Endothelial cell of umbilical vein (primary cell): ENCODE measurements around the gene IGFBP2. TPM values are rescaled to one million over a fixed set of nuclear protein-coding genes. Genes with fewer than 3 reads are reported as not detected.

Source experiments
- BruUV-seq: library from RNA; stranded (reverse); fragments of 400-500 nt; replicated peaks from 2 replicates; lab custom pipeline; 2021; lab: Mats Ljungman, UMichigan
- CTCF ChIA-PET: fragments of 300-600, 350-600 bp; sonication (Branson Sonifier 250); formaldehyde crosslinking; loops from one replicate; lab custom pipeline; 2021; ENCODE audit warnings: antibody characterized with exemption, inconsistent platforms; lab: Charles Lee
- POLR2A ChIA-PET: fragments of 300-600, 350-600 bp; sonication (Branson Sonifier 250); formaldehyde crosslinking; loops from one replicate; lab custom pipeline; 2021; ENCODE audit warnings: antibody characterized with exemption, inconsistent platforms; lab: Charles Lee
- DNase-seq: peaks from one replicate; pipeline ENCODE4 v3.0.0-alpha.2; 2011; ENCODE audit warnings: low read depth, low spot score
- FAIRE-seq: peaks from 2 replicates; lab custom pipeline; 2011; peaks lifted over from hg19 to GRCh38; lab: Jason Lieb, UNC
- H2AFZ ChIP-seq: 2 replicates; pipeline ENCODE4 v1.6.0; 2012; ENCODE audit warnings: low read depth, low read length, control low read depth, inconsistent platforms
- H3K27ac ChIP-seq: 2 replicates; pipeline ENCODE4 v1.5.1; 2011; ENCODE audit warnings: low read depth, mild to moderate bottlenecking, control low read depth, low read length, moderate library complexity; ENCODE audit not compliant: insufficient read depth
- H3K27me3 ChIP-seq, 2 experiments: 2 replicates each; pipeline versions ENCODE4 v1.6.0 to v1.6.1; 2011; ENCODE audit warnings: low read length in 2 of 2, mixed read lengths in 1 of 2; ENCODE audit not compliant: control insufficient read depth in 2 of 2, insufficient read depth in 2 of 2
- H3K36me3 ChIP-seq, 2 experiments: 2 replicates in 1 of 2; 3 replicates in 1 of 2; pipeline ENCODE4 v1.5.1; 2011; ENCODE audit warnings: low read length in 2 of 2, mild to moderate bottlenecking in 1 of 2, moderate library complexity in 1 of 2; ENCODE audit not compliant: control insufficient read depth in 2 of 2, insufficient read depth in 2 of 2; ENCODE audit errors: extremely low read depth in 1 of 2
- H3K4me1 ChIP-seq: 3 replicates; pipeline ENCODE4 v1.5.1; 2011; ENCODE audit warnings: mild to moderate bottlenecking, low read length; ENCODE audit not compliant: control insufficient read depth, insufficient read depth; ENCODE audit errors: extremely low read depth
- H3K4me2 ChIP-seq: 2 replicates; pipeline ENCODE4 v1.6.1; 2011; ENCODE audit warnings: low read length, control low read depth, mixed read lengths; ENCODE audit not compliant: insufficient read depth
- H3K4me3 ChIP-seq, 3 experiments: fragments of 200-600 bp in 1 of 3; sonication (generic), shearing (Covaris generic) in 1 of 3; replicated peaks in 1 of 3; 2 replicates each; pipeline ENCODE4 v1.5.1; 2011 to 2016; ENCODE audit warnings: control low read depth in 3 of 3, low read length in 3 of 3, mild to moderate bottlenecking in 2 of 3, inconsistent platforms in 1 of 3, low read depth in 1 of 3, moderate library complexity in 1 of 3; ENCODE audit not compliant: insufficient read depth in 1 of 3
- H3K79me2 ChIP-seq: 2 replicates; pipeline ENCODE4 v1.6.0; 2012; ENCODE audit warnings: low read length, inconsistent platforms; ENCODE audit not compliant: control insufficient read depth, insufficient read depth
- H3K9ac ChIP-seq: replicated peaks from 2 replicates; pipeline ENCODE3; 2011; ENCODE audit warnings: low read length, control low read depth; ENCODE audit not compliant: insufficient read depth; ENCODE audit errors: extremely low read depth
- H3K9me1 ChIP-seq: replicated peaks from 3 replicates; pipeline ENCODE4 v1.6.0; 2011; ENCODE audit warnings: mild to moderate bottlenecking, low read length; ENCODE audit not compliant: control insufficient read depth, insufficient read depth; ENCODE audit errors: extremely low read depth
- H3K9me3 ChIP-seq: replicated peaks from 2 replicates; pipeline ENCODE4 v1.5.1; 2012; ENCODE audit warnings: low read length, inconsistent platforms; ENCODE audit not compliant: control insufficient read depth, insufficient read depth
- H4K20me1 ChIP-seq: replicated peaks from 2 replicates; pipeline ENCODE3; 2011; ENCODE audit warnings: mild to moderate bottlenecking, low read length; ENCODE audit not compliant: control insufficient read depth, insufficient read depth; ENCODE audit errors: extremely low read depth
- CTCF ChIP-seq, 2 donors: IDR thresholded peaks; 1 replicate in 1 of 2; 2 replicates in 1 of 2; pipeline ENCODE4 v1.5.1; 2011; ENCODE audit warnings: low read length in 2 of 2, mild to moderate bottlenecking in 2 of 2, moderate library complexity in 2 of 2, control low read depth in 1 of 2, inconsistent platforms in 1 of 2, low read depth in 1 of 2; ENCODE audit not compliant: insufficient read depth in 1 of 2; ENCODE audit errors: extremely low read depth in 1 of 2
- FOS ChIP-seq: IDR thresholded peaks from 2 replicates; pipeline ENCODE4 v1.6.1; 2011; ENCODE audit warnings: mild to moderate bottlenecking, low read length, moderate library complexity, borderline replicate concordance; ENCODE audit not compliant: insufficient read depth
- GATA2 ChIP-seq: IDR thresholded peaks from 2 replicates; pipeline ENCODE4 v1.7.0; 2011; ENCODE audit warnings: low read depth, mild to moderate bottlenecking, moderate library complexity, mixed read lengths, low read length; ENCODE audit not compliant: insufficient read length, insufficient read depth
- MAX ChIP-seq: IDR thresholded peaks from 2 replicates; pipeline ENCODE4 v1.6.1; 2011; ENCODE audit not compliant: insufficient read depth, insufficient read length
- MYC ChIP-seq: IDR thresholded peaks from one replicate; pipeline ENCODE4 v1.6.1; 2011; ENCODE audit warnings: mild to moderate bottlenecking, low read depth, low read length
- POLR2A ChIP-seq: IDR thresholded peaks from 2 replicates; pipeline ENCODE4 v1.6.1; 2012; ENCODE audit warnings: low read depth, mild to moderate bottlenecking, control low read depth, low read length
- POLR2AphosphoS5 ChIP-seq: IDR thresholded peaks from 2 replicates; pipeline ENCODE4 v1.6.1; 2012; ENCODE audit warnings: low read depth, mild to moderate bottlenecking, control low read depth, low read length, moderate library complexity; ENCODE audit not compliant: insufficient read depth
- dilution Hi-C: fragments of 300-500 bp; cut with MboI; formaldehyde crosslinking; loops from one replicate; pipeline ENCODE4 v1.15.0; 2019; ENCODE audit warnings: low sequenced_read_pairs; ENCODE audit not compliant: extremely low pct_ligation_motif_present
- intact Hi-C: fragments of 100-400 bp; cut with micrococcal nuclease; formaldehyde crosslinking; loops from one replicate; pipeline ENCODE4 v1.10.0; 2022
- polyA plus RNA-seq, 4 experiments: library from polyadenylated mRNA; depleted of rRNA in 3 of 4; stranded (reverse) in 3 of 4; unstranded in 1 of 4; fragments of >200 nt; gene quantifications; 2 replicates each; pipeline versions ENCODE4 v1.2.1 to v1.2.3, GENCODE V29; 2011 to 2012; ENCODE audit warnings: missing spikeins in 1 of 4
- total RNA-seq: library from RNA; stranded (reverse); gene quantifications from 2 replicates; pipeline ENCODE4 v1.2.3, GENCODE V29; 2021

The IGFBP2 gene
- total and polyA plus RNA-seq, 2 donors (not counting 3 experiments of a cell fraction or from before 2014, with no cell fraction given) = 212 to 261 TPM

GRCh38 chr2:216671791-216672343, 38.6 kb downstream of the IGFBP2 start:
- Histone ChIP-seq H3K27me3 (peaks cover 0 to 11% of the 10 kb centered on the region in 2 experiments), H3K4me3 (no peak overlapping the region), H4K20me1 (no peaks in the 10 kb centered on the region), H3K4me2 (no peak overlapping the region), H2AFZ (no peak overlapping the region), H3K9ac (no peak overlapping the region), H3K4me1 (no peaks in the 10 kb centered on the region), H3K9me3 (no peaks in the 10 kb centered on the region), H3K9me1 (no peaks in the 10 kb centered on the region), H3K79me2 (no peaks in the 10 kb centered on the region), H3K36me3 (no peaks in the 10 kb centered on the region), H3K27ac (no peak overlapping the region)
- ChIA-PET CTCF (interaction anchor here (1.0 to 2.0 kb wide), 3 partner anchors 9 to 152 kb away, joined by 3 to 12 read pairs (median 5); no protein-coding TSS in a partner anchor), POLR2A (no interaction called here)
- BruUV-seq = no TSS peak
- dilution Hi-C loops = no loop called here
- TF ChIP-seq GATA2 (no peak), POLR2A (no peak), MAX (no peak), FOS (no peak), POLR2AphosphoS5 (no peak)
- intact Hi-C loops = no loop called here
- FAIRE-seq (no peak), DNase-seq (no peak)

GRCh38 chr2:216672466-216672865, 39.2 kb downstream of the IGFBP2 start:
- Histone ChIP-seq H3K27me3 (peaks cover 0 to 12% of the 10 kb centered on the region in 2 experiments), H3K4me2 (no peak overlapping the region), H3K9me3 (no peaks in the 10 kb centered on the region), H3K4me3 (no peak overlapping the region), H3K9me1 (no peaks in the 10 kb centered on the region), H2AFZ (no peak overlapping the region), H3K36me3 (no peaks in the 10 kb centered on the region), H3K79me2 (no peaks in the 10 kb centered on the region), H3K9ac (no peak overlapping the region), H3K4me1 (no peaks in the 10 kb centered on the region), H4K20me1 (no peaks in the 10 kb centered on the region), H3K27ac (no peak overlapping the region)
- intact Hi-C loops (no loop called here), dilution Hi-C loops (no loop called here)
- TF ChIP-seq MYC (no peak), CTCF (IDR thresholded peaks at IDR 0.05; ENCODE audit: extremely low read depth in 1 of 2, insufficient read depth in 1 of 2, low read depth in 1 of 2, low read length in 2 of 2) (no peak), GATA2 (no peak)
- no peak for FAIRE-seq
- no peak for DNase-seq
- no TSS peak for BruUV-seq
- ChIA-PET POLR2A (no interaction called here), CTCF (interaction anchor here (2.0 kb wide), 1 partner anchor 153 kb away, joined by 12 read pairs; no protein-coding TSS in a partner anchor)
